GM23338 (cell line): ENCODE data around the gene POPDC2. TPM values are rescaled to one million over a fixed set of nuclear protein-coding genes. Genes with fewer than 3 reads are reported as not detected.

Experiments
- ATAC-seq: fragments of 200-7000 bp; cut with Tn5 transposase; 3 replicates; pipeline ENCODE4 v1.9.1; 2020
- DNase-seq: peaks from one replicate; pipeline ENCODE4 v3.0.0-alpha.2; 2015; ENCODE audit warnings: low spot score
- H2AFZ ChIP-seq: fragments of 200-600 bp; sonication (generic); 2 replicates; pipeline ENCODE4 v1.8.0; 2016; ENCODE audit warnings: antibody characterized with exemption, mild to moderate bottlenecking, moderate library complexity
- H3F3A ChIP-seq: fragments of 200-600 bp; sonication (generic); replicated peaks from 2 replicates; pipeline ENCODE4 v1.8.0; 2017; ENCODE audit warnings: antibody characterized with exemption, mixed run types, low read depth
- H3K27ac ChIP-seq: fragments of 200-600 bp; sonication (generic); 2 replicates; pipeline ENCODE4 v1.6.1; 2016; ENCODE audit warnings: low read depth
- H3K27me3 ChIP-seq: fragments of 200-600 bp; sonication (generic); 2 replicates; pipeline ENCODE4 v1.8.0; 2016; ENCODE audit warnings: mild to moderate bottlenecking, mixed run types, moderate library complexity; ENCODE audit not compliant: insufficient read depth
- H3K36me3 ChIP-seq: fragments of 200-600 bp; sonication (generic); 2 replicates; pipeline ENCODE4 v1.8.0; 2016; ENCODE audit warnings: mild to moderate bottlenecking; ENCODE audit not compliant: insufficient read depth
- H3K4me1 ChIP-seq: fragments of 200-600 bp; sonication (generic); 2 replicates; pipeline ENCODE4 v1.8.0; 2016; ENCODE audit warnings: mild to moderate bottlenecking, moderate library complexity; ENCODE audit not compliant: insufficient read depth
- H3K4me2 ChIP-seq: fragments of 200-600 bp; sonication (generic); 2 replicates; pipeline ENCODE4 v1.7.1; 2017; ENCODE audit warnings: mixed run types
- H3K4me3 ChIP-seq: fragments of 200-600 bp; sonication (generic); 2 replicates; pipeline ENCODE4 v1.6.1; 2016; ENCODE audit warnings: mixed run types
- H3K79me2 ChIP-seq: fragments of 200-600 bp; sonication (generic); replicated peaks from 2 replicates; pipeline ENCODE4 v1.8.0; 2017; ENCODE audit warnings: mild to moderate bottlenecking; ENCODE audit not compliant: insufficient read depth
- H3K9me2 ChIP-seq: fragments of 200-600 bp; sonication (generic); 2 replicates; pipeline ENCODE4 v1.8.0; 2017; ENCODE audit not compliant: insufficient read depth
- H4K20me1 ChIP-seq: fragments of 200-600 bp; sonication (generic); replicated peaks from 2 replicates; pipeline ENCODE4 v1.8.0; 2017; ENCODE audit warnings: mild to moderate bottlenecking; ENCODE audit not compliant: insufficient read depth
- H3K27ac Mint-ChIP-seq: 2 replicates; pipeline ENCODE4 v1.8.0; 2020; ENCODE audit warnings: inconsistent platforms, mild to moderate bottlenecking, moderate library complexity, mixed read lengths
- H3K27me3 Mint-ChIP-seq: 3 replicates; pipeline ENCODE4 v1.8.0; 2022; ENCODE audit warnings: low read depth, mild to moderate bottlenecking, moderate library complexity, mixed read lengths, inconsistent platforms; ENCODE audit not compliant: insufficient read depth, poor library complexity
- H3K36me3 Mint-ChIP-seq: 3 replicates; pipeline ENCODE4 v1.8.0; 2021; ENCODE audit warnings: low read depth, mild to moderate bottlenecking, inconsistent platforms, moderate library complexity, mixed read lengths
- H3K4me1 Mint-ChIP-seq: 3 replicates; pipeline ENCODE4 v1.8.0; 2020; ENCODE audit warnings: mild to moderate bottlenecking, inconsistent platforms, mixed read lengths
- H3K4me3 Mint-ChIP-seq: 3 replicates; pipeline ENCODE4 v1.8.0; 2021; ENCODE audit warnings: moderate library complexity, mild to moderate bottlenecking, inconsistent platforms, mixed read lengths
- H3K9me3 Mint-ChIP-seq: 3 replicates; pipeline ENCODE4 v1.8.0; 2020; ENCODE audit warnings: moderate library complexity, mild to moderate bottlenecking, inconsistent platforms, mixed read lengths
- CREB1 ChIP-seq: fragments of 250-450 bp; sonication (Bioruptor Pico); IDR thresholded peaks from 2 replicates; pipeline ENCODE4 v1.5.0; 2020; ENCODE audit warnings: low read depth, mild to moderate bottlenecking, moderate library complexity
- CTCF ChIP-seq, 2 experiments: fragments of 200-600 bp in 1 of 2; sonication (generic) in 1 of 2; conservative IDR thresholded peaks; 2 replicates each; pipeline versions ENCODE4 v1.5.1 to v1.6.1; 2016 to 2017; ENCODE audit warnings: antibody characterized with exemption in 2 of 2, low read depth in 2 of 2, mild to moderate bottlenecking in 2 of 2, moderate library complexity in 1 of 2
- JUNB ChIP-seq: IDR thresholded peaks from one replicate; pipeline ENCODE4 v1.6.1; 2016; ENCODE audit warnings: antibody characterized with exemption; ENCODE audit not compliant: unreplicated experiment
- POLR2AphosphoS5 ChIP-seq: IDR thresholded peaks from 2 replicates; pipeline ENCODE4 v1.6.1; 2016; ENCODE audit warnings: antibody characterized with exemption, low read depth
- REST ChIP-seq: IDR thresholded peaks from one replicate; pipeline ENCODE4 v1.6.1; 2018; ENCODE audit warnings: antibody characterized with exemption; ENCODE audit not compliant: unreplicated experiment
- STAT1 ChIP-seq: IDR thresholded peaks from one replicate; pipeline ENCODE4 v1.6.1; 2016; ENCODE audit warnings: antibody characterized with exemption; ENCODE audit not compliant: unreplicated experiment
- ZNF114 ChIP-seq: fragments of 250-450 bp; sonication (Bioruptor Pico); IDR thresholded peaks from 2 replicates; pipeline ENCODE4 v1.5.0; 2020; ENCODE audit warnings: mild to moderate bottlenecking, moderate library complexity
- ZNF462 ChIP-seq: fragments of 250-450 bp; sonication (Bioruptor Pico); IDR thresholded peaks from 2 replicates; pipeline ENCODE4 v1.5.0; 2020; ENCODE audit warnings: mild to moderate bottlenecking, moderate library complexity
- polyA plus RNA-seq: library from polyadenylated mRNA; unstranded; fragments of >200 nt; fragmentation: Nextera tagmentation; extraction: Ambion mirVana; gene quantifications from 2 replicates; pipeline ENCODE4 v1.2.1, GENCODE V29; 2016
- total RNA-seq: library from RNA; depleted of rRNA; stranded (reverse); fragments of >200 nt; shearing (Covaris generic); gene quantifications from 2 replicates; pipeline ENCODE4 v1.2.3, GENCODE V29; 2014

POPDC2 gene
- total and polyA plus RNA-seq, 2 experiments from 2014 or later: 0.36 TPM; not detected in 1

GRCh38 chr3:119644481-119644880, 15.9 kb downstream of the POPDC2 start:
- TF ChIP-seq STAT1 (no peak), ZNF114 (CRISPR knock-in tag) (no peak), CTCF (conservative IDR thresholded peaks at IDR 0.05; ENCODE audit: low read depth in 2 of 2) (no peak), ZNF462 (CRISPR knock-in tag) (no peak), CREB1 (no peak), JUNB (no peak), REST (no peak), POLR2AphosphoS5 (no peak)
- H3F3A ChIP-seq: no peaks in the 10 kb centered on the region
- H3K27ac ChIP-seq: no peak overlapping the region
- Mint-ChIP-seq H3K36me3 (no peaks in the 10 kb centered on the region), H3K27me3 (no peaks in the 10 kb centered on the region), H3K4me1 (peaks cover 20% of the 10 kb centered on the region), H3K9me3 (no peaks in the 10 kb centered on the region), H3K4me3 (no peak overlapping the region), H3K27ac (no peak overlapping the region)
- H3K9me2 ChIP-seq: peaks cover 6% of the 10 kb centered on the region
- H3K4me1 ChIP-seq: peaks cover 16% of the 10 kb centered on the region
- H3K36me3 ChIP-seq: no peaks in the 10 kb centered on the region
- H4K20me1 ChIP-seq: no peaks in the 10 kb centered on the region
- no peak overlapping the region for H2AFZ ChIP-seq
- ATAC-seq (no peak), DNase-seq (no peak)
- no peaks in the 10 kb centered on the region for H3K79me2 ChIP-seq
- H3K27me3 ChIP-seq: no peaks in the 10 kb centered on the region
- no peak overlapping the region for H3K4me3 ChIP-seq
- no peak overlapping the region for H3K4me2 ChIP-seq
